HEK293 (cell line): Measurements from ENCODE around the gene PMVK.

Experiments
- PRDM4 ChIP-seq: fragments of 450-650 bp; formaldehyde crosslinking; IDR thresholded peaks from 2 replicates; pipeline ENCODE4 v1.5.1; 2017; ENCODE audit warnings: missing biosample characterization, missing genetic modification characterization
- REST ChIP-seq: fragments of 450-650 bp; formaldehyde crosslinking; IDR thresholded peaks from 2 replicates; pipeline ENCODE4 v1.5.1; 2016; ENCODE audit warnings: missing biosample characterization, missing genetic modification characterization
- SALL2 ChIP-seq: fragments of 450-650 bp; formaldehyde crosslinking; IDR thresholded peaks from 2 replicates; pipeline ENCODE4 v1.5.0; 2017; ENCODE audit warnings: missing biosample characterization, mild to moderate bottlenecking, missing genetic modification characterization, borderline replicate concordance
- SCRT1 ChIP-seq: fragments of 450-650 bp; formaldehyde crosslinking; IDR thresholded peaks from 2 replicates; pipeline ENCODE4 v1.5.1; 2016; ENCODE audit warnings: missing biosample characterization, missing genetic modification characterization, borderline replicate concordance
- ZBTB10 ChIP-seq: fragments of 450-650 bp; formaldehyde crosslinking; IDR thresholded peaks from 2 replicates; pipeline ENCODE4 v1.5.1; 2016; ENCODE audit warnings: missing biosample characterization, missing genetic modification characterization
- ZBTB49 ChIP-seq: fragments of 450-650 bp; formaldehyde crosslinking; IDR thresholded peaks from 2 replicates; pipeline ENCODE4 v1.5.1; 2016; ENCODE audit warnings: missing biosample characterization, missing genetic modification characterization, low read depth
- ZFP41 ChIP-seq: fragments of 450-650 bp; formaldehyde crosslinking; IDR thresholded peaks from 2 replicates; pipeline ENCODE4 v1.5.1; 2016; ENCODE audit warnings: missing biosample characterization, missing genetic modification characterization, borderline replicate concordance
- ZNF146 ChIP-seq: fragments of 450-650 bp; formaldehyde crosslinking; IDR thresholded peaks from 2 replicates; pipeline ENCODE4 v1.5.1; 2016; ENCODE audit warnings: missing biosample characterization, missing genetic modification characterization
- ZNF175 ChIP-seq: fragments of 450-650 bp; formaldehyde crosslinking; IDR thresholded peaks from 2 replicates; pipeline ENCODE4 v1.5.1; 2016; ENCODE audit warnings: missing biosample characterization, missing genetic modification characterization
- ZNF280C ChIP-seq: fragments of 450-650 bp; formaldehyde crosslinking; IDR thresholded peaks from 2 replicates; pipeline ENCODE4 v1.5.1; 2016; ENCODE audit warnings: missing biosample characterization, missing genetic modification characterization
- ZNF324 ChIP-seq: fragments of 450-650 bp; formaldehyde crosslinking; IDR thresholded peaks from 2 replicates; pipeline ENCODE4 v1.5.1; 2016; ENCODE audit warnings: missing biosample characterization, missing genetic modification characterization
- ZNF391 ChIP-seq: fragments of 450-650 bp; formaldehyde crosslinking; IDR thresholded peaks from 2 replicates; pipeline ENCODE4 v1.5.1; 2016; ENCODE audit warnings: low read depth, missing biosample characterization, missing genetic modification characterization, borderline replicate concordance
- ZNF610 ChIP-seq: fragments of 450-650 bp; formaldehyde crosslinking; IDR thresholded peaks from 2 replicates; pipeline ENCODE4 v1.5.1; 2016; ENCODE audit warnings: missing biosample characterization, missing genetic modification characterization, borderline replicate concordance
- ZNF629 ChIP-seq: fragments of 450-650 bp; formaldehyde crosslinking; IDR thresholded peaks from 2 replicates; pipeline ENCODE4 v1.5.1; 2017; ENCODE audit warnings: missing biosample characterization, missing genetic modification characterization
- ZNF747 ChIP-seq: fragments of 450-650 bp; formaldehyde crosslinking; IDR thresholded peaks from 2 replicates; pipeline ENCODE4 v1.5.1; 2016; ENCODE audit warnings: missing biosample characterization, missing genetic modification characterization

PMVK gene

GRCh38 chr1:154878371-154879037 is 58.0 kb downstream of the PMVK start (continued):
- TF ChIP-seq ZNF324 (tag by site-specific recombination): no peak
- no peak for TF ChIP-seq ZBTB49 (tag by site-specific recombination)
- TF ChIP-seq PRDM4 (tag by site-specific recombination): no peak
- TF ChIP-seq ZNF280C (tag by site-specific recombination): no peak
- TF ChIP-seq ZFP41 (tag by site-specific recombination): no peak
- TF ChIP-seq REST (tag by site-specific recombination): no peak
- no peak for TF ChIP-seq ZNF146
- TF ChIP-seq ZNF747 (tag by site-specific recombination): no peak
- no peak for TF ChIP-seq ZNF391
- no peak for TF ChIP-seq ZNF175 (tag by site-specific recombination)
- TF ChIP-seq ZBTB10 (tag by site-specific recombination): peak; percentile 52; the same call in 1 of the 2 replicates
- TF ChIP-seq ZNF629 (tag by site-specific recombination): no peak
- no peak for TF ChIP-seq ZNF610 (tag by site-specific recombination)
- no peak for TF ChIP-seq SALL2 (tag by site-specific recombination)
- TF ChIP-seq SCRT1 (tag by site-specific recombination): peak; percentile 99
- TF ChIP-seq, all 188 proteins: peak for 25
